ENCODE data around the gene CD209.

Gene CD209

GRCh38 chr19:7737215-7737614, 10.1 kb downstream of the CD209 start:
- DNase-seq (ENCODE audit: low spot score), result no peak

- no peak for DNase-seq (ENCODE audit: low spot score)
Observed at GRCh38 chr19:7736148-7736547, 11.2 kb downstream of the CD209 start.

- DNase-seq (ENCODE audit: low spot score), result no peak
Observed at GRCh38 chr19:7734220-7735203, 12.8 kb downstream of the CD209 start.

GRCh38 chr19:7733376-7733775, 14.0 kb downstream of the CD209 start:
- no peak for DNase-seq (ENCODE audit: low spot score)

- no peak for DNase-seq (ENCODE audit: low spot score)
Observed at GRCh38 chr19:7732045-7732444, 15.3 kb downstream of the CD209 start, which contains the start of gene CLEC4G. TSS of gene CLEC4G (minus strand) at chr19:7732110. CDS start at chr19:7732102, 8 bp downstream.

GRCh38 chr19:7731615-7732014, 15.7 kb downstream of the CD209 start:
- DNase-seq (ENCODE audit: low spot score), result no peak

- DNase-seq (ENCODE audit: low spot score), result no peak
Observed at GRCh38 chr19:7731218-7731595, 16.1 kb downstream of the CD209 start.

- no peak for DNase-seq (ENCODE audit: low spot score)
Observed at GRCh38 chr19:7730286-7731217, 16.8 kb downstream of the CD209 start.

GRCh38 chr19:7729831-7730285, 17.5 kb downstream of the CD209 start:
- DNase-seq (ENCODE audit: low spot score), result no peak

- DNase-seq (ENCODE audit: low spot score), result no peak
Observed at GRCh38 chr19:7729211-7729610, 18.1 kb downstream of the CD209 start.

GRCh38 chr19:7725791-7726190, 21.5 kb downstream of the CD209 start:
- DNase-seq (ENCODE audit: low spot score), result no peak

- DNase-seq (ENCODE audit: low spot score), result no peak
Observed at GRCh38 chr19:7722231-7722651, 25.1 kb downstream of the CD209 start.

GRCh38 chr19:7720351-7720750, 27.0 kb downstream of the CD209 start:
- no peak for DNase-seq (ENCODE audit: low spot score)

GRCh38 chr19:7718668-7719067, 28.7 kb downstream of the CD209 start:
- no peak for DNase-seq (ENCODE audit: low spot score)

GRCh38 chr19:7716762-7717161, 30.6 kb downstream of the CD209 start:
- no peak for DNase-seq (ENCODE audit: low spot score)

- no peak for DNase-seq (ENCODE audit: low spot score)
Observed at GRCh38 chr19:7715671-7716070, 31.7 kb downstream of the CD209 start.

- no peak for DNase-seq (ENCODE audit: low spot score)
Observed at GRCh38 chr19:7710616-7711015, 36.7 kb downstream of the CD209 start.

- no peak for DNase-seq (ENCODE audit: low spot score)
Observed at GRCh38 chr19:7709932-7710460, 37.3 kb downstream of the CD209 start.

GRCh38 chr19:7706955-7707456, 40.3 kb downstream of the CD209 start:
- no peak for DNase-seq (ENCODE audit: low spot score)

GRCh38 chr19:7706188-7706954, 41.0 kb downstream of the CD209 start:
- no peak for DNase-seq (ENCODE audit: low spot score)

All from ecto neural progenitor cell (in vitro differentiated cells).